Glutamatergic neuron (in vitro differentiated cells): ENCODE data around the gene IFNGR2. TPM values are rescaled to one million over a fixed set of nuclear protein-coding genes. Genes with fewer than 3 reads are reported as not detected.

ENCODE experiments used
- DNase-seq: peaks from one replicate; pipeline ENCODE4 v3.0.0; 2022
- H3K27ac Mint-ChIP-seq: one replicate; pipeline ENCODE4 v1.8.0; 2020; ENCODE audit warnings: mild to moderate bottlenecking, mixed read lengths, inconsistent platforms; ENCODE audit not compliant: unreplicated experiment
- H3K27me3 Mint-ChIP-seq: one replicate; pipeline ENCODE4 v1.8.0; 2020; ENCODE audit warnings: mild to moderate bottlenecking, moderate library complexity, mixed read lengths, inconsistent platforms; ENCODE audit not compliant: unreplicated experiment
- H3K36me3 Mint-ChIP-seq: one replicate; pipeline ENCODE4 v1.8.0; 2020; ENCODE audit warnings: mild to moderate bottlenecking, mixed read lengths, inconsistent platforms; ENCODE audit not compliant: unreplicated experiment
- H3K4me1 Mint-ChIP-seq: one replicate; pipeline ENCODE4 v1.8.0; 2020; ENCODE audit warnings: mild to moderate bottlenecking, low read depth, mixed read lengths, inconsistent platforms; ENCODE audit not compliant: unreplicated experiment
- H3K4me3 Mint-ChIP-seq: one replicate; pipeline ENCODE4 v1.8.0; 2020; ENCODE audit warnings: mild to moderate bottlenecking, mixed read lengths, inconsistent platforms; ENCODE audit not compliant: unreplicated experiment
- H3K9me3 Mint-ChIP-seq: one replicate; pipeline ENCODE4 v1.8.0; 2020; ENCODE audit warnings: mild to moderate bottlenecking, moderate library complexity, mixed read lengths, inconsistent platforms; ENCODE audit not compliant: unreplicated experiment
- CTCF ChIP-seq: fragments of 200-600 bp; sonication (generic); IDR thresholded peaks from one replicate; pipeline ENCODE4 v1.5.0; 2021; ENCODE audit not compliant: partially characterized antibody, unreplicated experiment
- total RNA-seq: library from RNA; stranded (reverse); fragmentation: NEBNext Ultra II Directional; extraction: Animal tissue kit (Norgen Biotek cat#: 25700); gene quantifications from one replicate; pipeline ENCODE4 v1.2.1, GENCODE V29; 2021; ENCODE audit not compliant: unreplicated experiment

Gene IFNGR2
- total RNA-seq, 1 donor from 2014 or later, result 9.6 TPM

- DNase-seq, result no peak
- TF ChIP-seq CTCF, result no peak
- H3K4me1 Mint-ChIP-seq, result no peaks in the 10 kb centered on the region
- peaks cover 4% of the 10 kb centered on the region for H3K9me3 Mint-ChIP-seq
- peaks cover 2% of the 10 kb centered on the region for H3K27me3 Mint-ChIP-seq
- no peaks in the 10 kb centered on the region for H3K36me3 Mint-ChIP-seq
- no peak overlapping the region for H3K4me3 Mint-ChIP-seq
- no peak overlapping the region for H3K27ac Mint-ChIP-seq
These were observed 7.3 kb upstream of the IFNGR2 start for GRCh38 chr21:33395891-33396331.

- H3K9me3 Mint-ChIP-seq, result peaks cover 4% of the 10 kb centered on the region
- H3K36me3 Mint-ChIP-seq, result no peaks in the 10 kb centered on the region
- no peak for TF ChIP-seq CTCF
- no peak overlapping the region for H3K27ac Mint-ChIP-seq
- no peaks in the 10 kb centered on the region for H3K4me1 Mint-ChIP-seq
- H3K4me3 Mint-ChIP-seq, result no peak overlapping the region
- DNase-seq, result no peak
- peaks cover 2% of the 10 kb centered on the region for H3K27me3 Mint-ChIP-seq
These were observed 6.8 kb upstream of the IFNGR2 start for GRCh38 chr21:33396436-33396835.

- Mint-ChIP-seq H3K36me3 (no peaks in the 10 kb centered on the region), H3K27me3 (peaks cover 2% of the 10 kb centered on the region), H3K27ac (no peak overlapping the region), H3K4me3 (no peak overlapping the region), H3K9me3 (peaks cover 7% of the 10 kb centered on the region), H3K4me1 (no peaks in the 10 kb centered on the region)
- no peak for TF ChIP-seq CTCF
- no peak for DNase-seq
These were observed 6.3 kb upstream of the IFNGR2 start for GRCh38 chr21:33396951-33397350.

GRCh38 chr21:33397717-33398116, 5.5 kb upstream of the IFNGR2 start:
- Mint-ChIP-seq H3K27me3 (peaks cover 2% of the 10 kb centered on the region), H3K27ac (no peak overlapping the region), H3K4me1 (no peaks in the 10 kb centered on the region), H3K4me3 (no peak overlapping the region), H3K36me3 (no peaks in the 10 kb centered on the region), H3K9me3 (peaks cover 7% of the 10 kb centered on the region)
- no peak for DNase-seq
- no peak for TF ChIP-seq CTCF

- H3K4me3 Mint-ChIP-seq, result no peak overlapping the region
- no peak overlapping the region for H3K27ac Mint-ChIP-seq
- no peaks in the 10 kb centered on the region for H3K36me3 Mint-ChIP-seq
- H3K27me3 Mint-ChIP-seq, result peaks cover 2% of the 10 kb centered on the region
- peaks cover 7% of the 10 kb centered on the region for H3K9me3 Mint-ChIP-seq
- DNase-seq, result no peak
- no peak for TF ChIP-seq CTCF
- H3K4me1 Mint-ChIP-seq, result no peaks in the 10 kb centered on the region
These were observed 4.9 kb upstream of the IFNGR2 start for GRCh38 chr21:33398361-33398760.
